K562 (cell line): Measurements from ENCODE around the gene CUTA. TPM values are rescaled to one million over a fixed set of nuclear protein-coding genes. Genes with fewer than 3 reads are reported as not detected.
A peak's percentile ranks its signal among the peaks of the same experiment; 100 is the strongest.

ENCODE experiments used
- ATAC-seq: fragments of 200-7000 bp; cut with Tn5 transposase; 3 replicates; pipeline ENCODE4 v1.9.1; 2020; ENCODE audit warnings: moderate library complexity
- BruUV-seq: library from RNA; stranded (reverse); fragments of 400-500 nt; replicated peaks from 2 replicates; lab custom pipeline; 2021; lab: Mats Ljungman, UMichigan
- CTCF ChIA-PET: fragments of 300-600 bp; formaldehyde crosslinking; extraction: SDS; loops from one replicate; lab custom pipeline; 2021; ENCODE audit warnings: low intra/inter-chr PET ratio; lab: Yijun Ruan, JAX
- POLR2A ChIA-PET: fragments of 300-600, 350-650 bp; sonication (Branson Sonifier 250); formaldehyde crosslinking; extraction: SDS; loops from one replicate; lab custom pipeline; 2021; ENCODE audit warnings: antibody characterized with exemption, inconsistent platforms; lab: Yijun Ruan, JAX
- DNase-seq, 4 experiments: peaks; one replicate each; pipeline versions ENCODE4 v3.0.0 to v3.0.0-alpha.2; 2011 to 2018; ENCODE audit warnings: low spot score in 3 of 4, mixed read lengths in 3 of 4; ENCODE audit errors: extremely low read depth in 1 of 4
- FAIRE-seq: peaks from 2 replicates; lab custom pipeline; 2011; peaks lifted over from hg19 to GRCh38; lab: Jason Lieb, UNC
- H2AFZ ChIP-seq: 2 replicates; pipeline ENCODE4 v1.6.0; 2011; ENCODE audit warnings: low read depth, low read length, control low read depth, inconsistent platforms
- H3K27ac ChIP-seq: fragments of 200-600 bp; 3 replicates; pipeline ENCODE4 v1.8.0; 2011; ENCODE audit warnings: low read depth, mild to moderate bottlenecking, control low read depth, inconsistent platforms, low read length, moderate library complexity, mixed read lengths; ENCODE audit errors: extremely low read depth
- H3K27me3 ChIP-seq, 2 experiments: fragments of 300-600 bp in 1 of 2; 2 replicates in 1 of 2; 3 replicates in 1 of 2; pipeline versions ENCODE4 v1.6.0 to v1.8.0; 2011; ENCODE audit warnings: inconsistent platforms in 2 of 2, low read length in 2 of 2, mild to moderate bottlenecking in 1 of 2, mixed read lengths in 1 of 2, moderate library complexity in 1 of 2; ENCODE audit not compliant: control insufficient read depth in 2 of 2, insufficient read depth in 2 of 2
- H3K36me3 ChIP-seq: fragments of 300-600 bp; 3 replicates; pipeline ENCODE4 v1.8.0; 2011; ENCODE audit warnings: mild to moderate bottlenecking, low read length, inconsistent platforms; ENCODE audit not compliant: control insufficient read depth, insufficient read depth
- H3K4me1 ChIP-seq, 2 experiments: fragments of 200-600 bp in 1 of 2; replicated peaks in 1 of 2; 2 replicates in 1 of 2; 3 replicates in 1 of 2; pipeline versions ENCODE4 v1.5.1 to v1.8.0; 2011; ENCODE audit warnings: inconsistent platforms in 2 of 2, low read length in 2 of 2, mild to moderate bottlenecking in 1 of 2, mixed read lengths in 1 of 2, moderate library complexity in 1 of 2; ENCODE audit not compliant: control insufficient read depth in 2 of 2, insufficient read depth in 2 of 2
- H3K4me2 ChIP-seq: 2 replicates; pipeline ENCODE4 v1.6.1; 2011; ENCODE audit warnings: low read length, control low read depth, inconsistent platforms, mixed read lengths; ENCODE audit not compliant: insufficient read depth
- H3K4me3 ChIP-seq: fragments of 200-600 bp; sonication (generic), shearing (Covaris generic); 2 replicates; pipeline ENCODE4 v1.5.1; 2016; ENCODE audit warnings: control low read depth, inconsistent platforms
- H3K79me2 ChIP-seq: fragments of 200-600 bp; 3 replicates; pipeline ENCODE4 v1.8.0; 2011; ENCODE audit warnings: low read length, inconsistent platforms; ENCODE audit not compliant: control insufficient read depth, insufficient read depth
- H3K9ac ChIP-seq, 2 experiments: 2 replicates each; pipeline versions ENCODE4 v1.6.0 to v1.6.1; 2011; ENCODE audit warnings: low read depth in 2 of 2, low read length in 2 of 2, control low read depth in 1 of 2, inconsistent platforms in 1 of 2, mild to moderate bottlenecking in 1 of 2, mixed read lengths in 1 of 2; ENCODE audit not compliant: insufficient read depth in 1 of 2
- H3K9me1 ChIP-seq: one replicate; pipeline ENCODE4 v1.6.0; 2011; ENCODE audit warnings: inconsistent platforms, mild to moderate bottlenecking, low read length, moderate library complexity; ENCODE audit not compliant: control insufficient read depth, insufficient read depth
- H3K9me3 ChIP-seq: replicated peaks from 2 replicates; pipeline ENCODE4 v1.5.1; 2011; ENCODE audit warnings: low read depth, low read length, inconsistent platforms; ENCODE audit not compliant: control insufficient read depth, insufficient read depth
- H4K20me1 ChIP-seq: replicated peaks from 2 replicates; pipeline ENCODE4 v1.6.1; 2011; ENCODE audit warnings: low read length, inconsistent platforms, mixed read lengths; ENCODE audit not compliant: control insufficient read depth, insufficient read depth
- ATF3 ChIP-seq, 2 experiments: fragments of 450-650 bp in 1 of 2; sonication (generic) in 1 of 2; formaldehyde crosslinking in 1 of 2; IDR thresholded peaks in 1 of 2; conservative IDR thresholded peaks in 1 of 2; 2 replicates each; pipeline versions ENCODE4 v1.6.1 to v1.8.1; 2016 to 2023; ENCODE audit warnings: mild to moderate bottlenecking in 2 of 2, moderate library complexity in 2 of 2, inconsistent platforms in 1 of 2, missing genetic modification reagents in 1 of 2
- BRCA1 ChIP-seq, 2 experiments: fragments of 450-650 bp in 1 of 2; sonication (generic) in 1 of 2; formaldehyde crosslinking in 1 of 2; IDR thresholded peaks; 2 replicates each; pipeline versions ENCODE4 v1.5.0 to v1.6.1; 2017 to 2020; ENCODE audit warnings: mild to moderate bottlenecking in 1 of 2, missing genetic modification reagents in 1 of 2
- DLX4 ChIP-seq: fragments of 250-450 bp; sonication (Bioruptor Pico); IDR thresholded peaks from 2 replicates; pipeline ENCODE4 v1.6.1; 2021; ENCODE audit warnings: mild to moderate bottlenecking
- LCOR ChIP-seq: sonication (generic); formaldehyde crosslinking; IDR thresholded peaks from 2 replicates; pipeline ENCODE4 v1.8.0; 2022; ENCODE audit warnings: mild to moderate bottlenecking, missing genetic modification reagents
- RBBP5 ChIP-seq: fragments of 200-600 bp; sonication (generic); IDR thresholded peaks from 2 replicates; pipeline ENCODE4 v1.6.1; 2012; ENCODE audit warnings: borderline replicate concordance, mild to moderate bottlenecking, low read length, control low read depth, inconsistent platforms; ENCODE audit not compliant: insufficient read depth, poor library complexity, severe bottlenecking
- SREBF1 ChIP-seq: fragments of 150-350 bp; IDR thresholded peaks from 2 replicates; pipeline ENCODE4 v1.6.1; 2014; ENCODE audit warnings: antibody characterized with exemption, low read depth, low read length, borderline replicate concordance
- ZNF263 ChIP-seq: sonication (generic); formaldehyde crosslinking; IDR thresholded peaks from 2 replicates; pipeline ENCODE4 v1.8.0; 2022; ENCODE audit warnings: mild to moderate bottlenecking, missing genetic modification reagents, borderline replicate concordance
- ZNF316 ChIP-seq: fragments of 450-650 bp; IDR thresholded peaks from 2 replicates; pipeline ENCODE4 v1.6.1; 2016
- WGBS: fragments of 100-300 bp; shearing (Covaris generic); methylation state at CpG from one replicate; pipeline ENCODE4 v1.1.6; 2016; ENCODE audit warnings: low coverage, mixed read lengths; ENCODE audit not compliant: insufficient coverage; ENCODE audit errors: missing lambda C conversion rate; 5-methylcytosine and 5-hydroxymethylcytosine counted together
- in situ Hi-C: fragments of 300-500 bp; cut with MboI; formaldehyde crosslinking; loops from 4 replicates; pipeline ENCODE4 v1.15.0; 2018; ENCODE audit warnings: inconsistent platforms, mixed read lengths
- intact Hi-C: fragments of 100-400 bp; cut with micrococcal nuclease; formaldehyde crosslinking; loops from 2 replicates; pipeline ENCODE4 v1.14.2; 2022
- polyA plus RNA-seq, 8 experiments: library from polyadenylated mRNA; depleted of rRNA in 4 of 8; stranded (reverse) in 5 of 8; unstranded in 3 of 8; fragments of >200 nt; fragmentation: Nextera tagmentation in 2 of 8; fragmentation: Illumina TruSeq in 1 of 8; extraction: Ambion mirVana in 2 of 8; extraction: Trizol in 1 of 8; gene quantifications; 2 replicates each; pipeline versions ENCODE4 v1.2.1 to v1.2.3, GENCODE V29; 2011 to 2014; ENCODE audit warnings: inconsistent platforms in 1 of 8, missing spikeins in 1 of 8
- total RNA-seq, 7 experiments: library from RNA; depleted of rRNA in 6 of 7; stranded (reverse); fragments of >200 nt in 6 of 7; fragmentation: Illumina TruSeq in 2 of 7; extraction: Trizol in 2 of 7; gene quantifications; 2 replicates each; pipeline versions ENCODE4 v1.2.1 to v1.2.3, GENCODE V29; 2011 to 2021; ENCODE audit warnings: low replicate concordance in 1 of 7

The CUTA gene
- total and polyA plus RNA-seq, 9 of the 15 experiments (the other 6 are each of a cell fraction or from before 2014, with no cell fraction given) = 166 to 682 (median 310) TPM

GRCh38 chr6:33430334-33430733, 12.4 kb upstream of the CUTA start (continued):
- TF ChIP-seq DLX4 (CRISPR knock-in tag) (no peak), ATF3 (IDR thresholded peaks at IDR 0.05) (no peak), ATF3 (CRISPR knock-in tag; conservative IDR thresholded peaks at IDR 0.05) (no peak), ZNF263 (no peak), RBBP5 (peak; percentile 28), SREBF1 (no peak)

- POLR2A ChIA-PET = interaction anchor here (0.6 kb wide), 1 partner anchor 285 kb away, joined by 3 read pairs; no protein-coding TSS in a partner anchor
- CTCF ChIA-PET = interaction anchor here (0.6 kb wide), 1 partner anchor 10 kb away, joined by 3 read pairs; no protein-coding TSS in a partner anchor
- Histone ChIP-seq H3K4me2 (peak overlapping the region; percentile 82), H3K4me1 (peaks cover 48 to 59% of the 10 kb centered on the region in 2 experiments), H3K36me3 (no peaks in the 10 kb centered on the region), H3K9me1 (no peaks in the 10 kb centered on the region), H3K9ac (no peak overlapping the region), H3K79me2 (peaks cover 45% of the 10 kb centered on the region), H3K27ac (no peak overlapping the region; the same call in 2 of the 3 replicates), H3K4me3 (no peak overlapping the region), H2AFZ (no peak overlapping the region), H3K27me3 (no peaks in the 10 kb centered on the region), H3K9me3 (no peaks in the 10 kb centered on the region), H4K20me1 (no peaks in the 10 kb centered on the region; the same call in 1 of the 2 replicates)
- no TSS peak for BruUV-seq
- ATAC-seq (no peak), FAIRE-seq (no peak), DNase-seq (no peak)
- intact Hi-C loops = loop anchor here (5.0 to 10.0 kb wide), 4 partner anchors 55 to 305 kb away; partner anchors contain the start of genes BAK1 and RGL2
- in situ Hi-C loops = no loop called here
- TF ChIP-seq LCOR (no peak), ZNF316 (peak; percentile 35; the same call in 1 of the 2 replicates), BRCA1 (IDR thresholded peaks at IDR 0.05) (no peak), BRCA1 (CRISPR knock-in tag; IDR thresholded peaks at IDR 0.05) (peak; percentile 4; the same call in 1 of the 2 replicates)
- TF ChIP-seq, all 486 proteins: peak for 2
- 57% methylated on average over 2 of the region's 2 CpGs for whole genome bisulfite sequencing
Observed at GRCh38 chr6:33429750-33430052, 11.8 kb upstream of the CUTA start.
